Astrocyte (in vitro differentiated cells and primary cell): ENCODE results near the gene VWA5B1. TPM values are rescaled to one million over a fixed set of nuclear protein-coding genes. Genes with fewer than 3 reads are reported as not detected.

Experiments used
- DNase-seq: peaks from one replicate; pipeline ENCODE4 v3.0.0-alpha.2; 2010; ENCODE audit warnings: low read depth
- FAIRE-seq: peaks from 2 replicates; lab custom pipeline; 2011; peaks lifted over from hg19 to GRCh38; lab: Jason Lieb, UNC
- H2AFZ ChIP-seq: 2 replicates; pipeline ENCODE4 v1.6.0; 2012; ENCODE audit warnings: low read depth, low read length, inconsistent platforms
- H3K27ac ChIP-seq: 2 replicates; pipeline ENCODE4 v1.5.1; 2011; ENCODE audit warnings: low read depth, low read length, inconsistent platforms
- H3K27me3 ChIP-seq: 2 replicates; pipeline ENCODE4 v1.6.0; 2011; ENCODE audit warnings: low read length, inconsistent platforms; ENCODE audit not compliant: insufficient read depth
- H3K36me3 ChIP-seq: 2 replicates; pipeline ENCODE4 v1.5.1; 2011; ENCODE audit warnings: low read length, inconsistent platforms; ENCODE audit not compliant: insufficient read depth
- H3K4me1 ChIP-seq: 2 replicates; pipeline ENCODE4 v1.5.1; 2011; ENCODE audit warnings: low read length, inconsistent platforms; ENCODE audit not compliant: insufficient read depth
- H3K4me2 ChIP-seq: 2 replicates; pipeline ENCODE4 v1.6.0; 2012; ENCODE audit warnings: low read length, inconsistent platforms
- H3K4me3 ChIP-seq: 2 replicates; pipeline ENCODE4 v1.5.1; 2011; ENCODE audit warnings: low read depth, mild to moderate bottlenecking, low read length, inconsistent platforms; ENCODE audit not compliant: insufficient read depth
- H3K79me2 ChIP-seq: 2 replicates; pipeline ENCODE4 v1.6.0; 2012; ENCODE audit warnings: mild to moderate bottlenecking, low read length, inconsistent platforms; ENCODE audit not compliant: insufficient read depth
- H3K9ac ChIP-seq: 2 replicates; pipeline ENCODE4 v1.6.0; 2012; ENCODE audit warnings: mild to moderate bottlenecking, low read length, inconsistent platforms
- H3K9me3 ChIP-seq: 2 replicates; pipeline ENCODE4 v1.5.1; 2012; ENCODE audit warnings: low read depth, mild to moderate bottlenecking, low read length, inconsistent platforms; ENCODE audit not compliant: insufficient read depth
- H4K20me1 ChIP-seq: 2 replicates; pipeline ENCODE4 v1.6.0; 2012; ENCODE audit warnings: low read length, inconsistent platforms; ENCODE audit not compliant: insufficient read depth
- H3K27ac Mint-ChIP-seq: one replicate; pipeline ENCODE4 v1.8.0; 2021; ENCODE audit warnings: mild to moderate bottlenecking, mixed read lengths; ENCODE audit not compliant: unreplicated experiment
- H3K27me3 Mint-ChIP-seq: one replicate; pipeline ENCODE4 v1.8.0; 2021; ENCODE audit warnings: low read depth, mixed read lengths; ENCODE audit not compliant: unreplicated experiment
- H3K36me3 Mint-ChIP-seq: one replicate; pipeline ENCODE4 v1.8.0; 2021; ENCODE audit warnings: low read depth, mixed read lengths; ENCODE audit not compliant: unreplicated experiment
- H3K4me1 Mint-ChIP-seq: one replicate; pipeline ENCODE4 v1.8.0; 2021; ENCODE audit warnings: low read depth, mixed read lengths; ENCODE audit not compliant: unreplicated experiment
- H3K4me3 Mint-ChIP-seq: one replicate; pipeline ENCODE4 v1.8.0; 2021; ENCODE audit warnings: mild to moderate bottlenecking, moderate library complexity, mixed read lengths; ENCODE audit not compliant: unreplicated experiment
- H3K9me3 Mint-ChIP-seq: one replicate; pipeline ENCODE4 v1.8.0; 2021; ENCODE audit warnings: mild to moderate bottlenecking, mixed read lengths; ENCODE audit not compliant: unreplicated experiment
- CTCF ChIP-seq: IDR thresholded peaks from 2 replicates; pipeline ENCODE4 v1.5.1; 2011; ENCODE audit warnings: low read depth, mild to moderate bottlenecking, inconsistent platforms, low read length, moderate library complexity; ENCODE audit not compliant: insufficient read depth
- EZH2 ChIP-seq: IDR thresholded peaks from 2 replicates; pipeline ENCODE4 v1.6.1; 2012; ENCODE audit warnings: mild to moderate bottlenecking, low read length, inconsistent platforms; ENCODE audit not compliant: insufficient read depth
- total RNA-seq: library from RNA; stranded (reverse); gene quantifications from 2 replicates; pipeline ENCODE4 v1.2.1, GENCODE V29; 2021

Gene VWA5B1
- total RNA-seq, 1 donor from 2014 or later, result not detected

- peaks cover 2% of the 10 kb centered on the region for H3K4me1 ChIP-seq
- H3K27ac Mint-ChIP-seq, result no peak overlapping the region
- DNase-seq (peak; percentile 18), FAIRE-seq (no peak)
- no peak overlapping the region for H2AFZ ChIP-seq
- H3K27ac ChIP-seq, result no peak overlapping the region
- H3K9me3 ChIP-seq, result no peaks in the 10 kb centered on the region
- H3K79me2 ChIP-seq, result no peaks in the 10 kb centered on the region
- H3K9ac ChIP-seq, result no peak overlapping the region
- no peaks in the 10 kb centered on the region for H3K36me3 Mint-ChIP-seq
- no peaks in the 10 kb centered on the region for H3K9me3 Mint-ChIP-seq
- H3K4me3 Mint-ChIP-seq, result no peak overlapping the region
- TF ChIP-seq EZH2 (no peak), CTCF (no peak)
- H3K36me3 ChIP-seq, result no peaks in the 10 kb centered on the region
- H3K4me3 ChIP-seq, result no peak overlapping the region
- peaks cover 74% of the 10 kb centered on the region for H3K27me3 Mint-ChIP-seq
- H3K27me3 ChIP-seq, result peaks cover 20% of the 10 kb centered on the region
- peaks cover 7% of the 10 kb centered on the region for H3K4me1 Mint-ChIP-seq
- no peaks in the 10 kb centered on the region for H4K20me1 ChIP-seq
- H3K4me2 ChIP-seq, result no peak overlapping the region
These were observed 80.7 kb downstream of the VWA5B1 start for GRCh38 chr1:20371411-20371810.

GRCh38 chr1:20371883-20372282, 81.2 kb downstream of the VWA5B1 start:
- peaks cover 75% of the 10 kb centered on the region for H3K27me3 Mint-ChIP-seq
- no peak overlapping the region for H3K27ac ChIP-seq
- H3K36me3 ChIP-seq, result no peaks in the 10 kb centered on the region
- H3K9ac ChIP-seq, result no peak overlapping the region
- H3K4me1 ChIP-seq, result peaks cover 2% of the 10 kb centered on the region
- no peak overlapping the region for H3K4me3 ChIP-seq
- no peaks in the 10 kb centered on the region for H3K9me3 Mint-ChIP-seq
- no peaks in the 10 kb centered on the region for H3K79me2 ChIP-seq
- H3K4me2 ChIP-seq, result no peak overlapping the region
- no peak overlapping the region for H3K4me3 Mint-ChIP-seq
- no peaks in the 10 kb centered on the region for H4K20me1 ChIP-seq
- DNase-seq (no peak), FAIRE-seq (no peak)
- peaks cover 20% of the 10 kb centered on the region for H3K27me3 ChIP-seq
- H2AFZ ChIP-seq, result no peak overlapping the region
- no peak for TF ChIP-seq EZH2
- TF ChIP-seq CTCF, result no peak
- no peak overlapping the region for H3K27ac Mint-ChIP-seq
- H3K36me3 Mint-ChIP-seq, result no peaks in the 10 kb centered on the region
- H3K9me3 ChIP-seq, result no peaks in the 10 kb centered on the region
- H3K4me1 Mint-ChIP-seq, result peaks cover 7% of the 10 kb centered on the region

GRCh38 chr1:20372676-20373075, 82.0 kb downstream of the VWA5B1 start:
- H3K27ac Mint-ChIP-seq, result no peak overlapping the region
- no peaks in the 10 kb centered on the region for H3K36me3 Mint-ChIP-seq
- H3K27me3 Mint-ChIP-seq, result peaks cover 75% of the 10 kb centered on the region
- H3K4me2 ChIP-seq, result no peak overlapping the region
- H3K4me3 Mint-ChIP-seq, result no peak overlapping the region
- no peaks in the 10 kb centered on the region for H3K9me3 Mint-ChIP-seq
- H3K9ac ChIP-seq, result no peak overlapping the region
- no peak overlapping the region for H2AFZ ChIP-seq
- no peak for DNase-seq
- FAIRE-seq, result no peak
- peaks cover 14% of the 10 kb centered on the region for H3K27me3 ChIP-seq
- TF ChIP-seq EZH2 (no peak), CTCF (no peak)
- no peaks in the 10 kb centered on the region for H3K36me3 ChIP-seq
- no peaks in the 10 kb centered on the region for H3K79me2 ChIP-seq
- H3K4me3 ChIP-seq, result no peak overlapping the region
- no peaks in the 10 kb centered on the region for H3K4me1 ChIP-seq
- H4K20me1 ChIP-seq, result no peaks in the 10 kb centered on the region
- no peak overlapping the region for H3K27ac ChIP-seq
- H3K4me1 Mint-ChIP-seq, result peaks cover 5% of the 10 kb centered on the region
- H3K9me3 ChIP-seq, result no peaks in the 10 kb centered on the region
